Activated CD4-positive, alpha-beta T cell treated with anti-CD3 and anti-CD28 coated beads for 48 hours (primary cell): ENCODE results near the gene PLSCR5.

ENCODE experiments used
- DNase-seq: peaks from one replicate; pipeline ENCODE4 v3.0.0-alpha.2; 2020

The PLSCR5 gene

GRCh38 chr3:146543461-146544001, 61.6 kb downstream of the PLSCR5 start:
- DNase-seq = no peak

- no peak for DNase-seq
Observed at GRCh38 chr3:146542978-146543377, 62.2 kb downstream of the PLSCR5 start.

DNA sequence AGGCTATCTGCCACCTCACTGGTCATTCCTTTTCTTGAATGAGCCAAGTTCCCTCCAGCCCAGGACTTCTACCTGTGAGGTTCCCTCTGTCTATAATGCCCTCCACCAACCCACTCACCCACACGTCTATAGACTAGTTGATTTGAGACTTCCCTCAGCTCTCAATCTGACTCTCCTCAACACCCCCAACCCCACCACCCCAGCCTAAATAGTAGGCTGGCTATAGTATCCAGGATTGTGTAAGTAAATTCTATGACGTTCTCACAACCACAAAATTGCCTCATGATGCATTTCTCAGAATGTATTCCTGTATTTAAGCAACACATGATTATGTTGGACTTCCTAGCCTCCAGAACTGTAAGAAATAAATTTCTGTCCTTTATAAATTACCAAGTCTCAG, 63.0 kb downstream of the PLSCR5 start:
- peak; percentile 14 for DNase-seq

DNA sequence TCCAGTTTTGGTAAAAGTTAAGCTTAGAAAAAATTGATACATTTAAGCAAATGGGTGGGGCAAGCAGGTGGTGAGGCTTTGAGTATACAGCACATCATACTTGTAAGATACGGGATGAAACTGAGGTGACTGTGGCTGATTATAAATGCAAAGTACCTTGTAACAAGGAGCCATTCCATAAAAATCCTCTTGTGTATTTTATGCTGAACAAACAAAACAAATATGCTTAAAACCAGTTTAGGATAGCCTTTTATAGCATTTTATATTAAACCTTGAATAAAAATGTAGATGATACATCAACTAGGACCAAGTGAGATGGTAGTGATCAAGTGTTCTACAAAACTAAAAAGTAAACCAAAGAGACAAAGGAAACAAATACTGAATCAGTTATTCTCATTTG, 64.2 kb downstream of the PLSCR5 start:
- no peak for DNase-seq

GRCh38 chr3:146540236-146540635, 64.9 kb downstream of the PLSCR5 start:
- no peak for DNase-seq

DNA sequence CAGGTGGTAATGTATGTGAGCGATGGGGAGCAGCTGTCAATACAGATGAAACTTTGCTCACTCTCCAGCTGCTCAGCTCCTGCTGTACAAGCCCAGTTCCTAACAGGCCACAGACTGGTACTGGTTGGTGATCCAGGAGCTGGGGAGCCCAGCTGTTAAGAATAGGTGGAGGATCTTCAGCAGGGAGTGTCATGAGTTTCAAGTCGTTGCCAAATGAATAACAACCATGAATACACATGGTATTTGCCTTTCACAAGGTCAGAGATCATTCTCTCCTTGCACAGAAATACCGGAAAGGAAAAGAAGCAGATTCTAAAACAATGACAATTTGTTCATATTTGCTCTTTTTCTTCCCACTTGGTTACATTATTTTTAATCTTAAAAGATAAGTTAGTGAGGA, 65.8 kb downstream of the PLSCR5 start:
- DNase-seq = no peak

GRCh38 chr3:146537603-146538002, 67.5 kb downstream of the PLSCR5 start:
- no peak for DNase-seq

GRCh38 chr3:146536681-146537080, 68.5 kb downstream of the PLSCR5 start:
- DNase-seq = no peak
